Esophagus squamous epithelium (tissue), 4 donors: ENCODE measurements around the gene PRPF40B.

Source experiments
- POLR2A ChIP-seq, 4 donors: fragments of 450-650 bp; IDR thresholded peaks; one replicate each; pipeline ENCODE4 v1.6.1; 2017; ENCODE audit warnings: antibody characterized with exemption in 4 of 4, mild to moderate bottlenecking in 4 of 4, moderate library complexity in 3 of 4
- TF ChIP-seq, protein P1 (sequence below), 6 experiments: fragments of 450-650 bp in 4 of 6; fragments of 200-600 bp in 2 of 6; sonication (generic) in 2 of 6; IDR thresholded peaks; one replicate each; pipeline ENCODE4 v1.5.1; 2016 to 2019; ENCODE audit warnings: antibody characterized with exemption in 6 of 6, mild to moderate bottlenecking in 4 of 6, moderate library complexity in 4 of 6

- no peak for TF ChIP-seq POLR2A (IDR thresholded peaks at IDR 0.05)
- TF ChIP-seq, protein P1, sequence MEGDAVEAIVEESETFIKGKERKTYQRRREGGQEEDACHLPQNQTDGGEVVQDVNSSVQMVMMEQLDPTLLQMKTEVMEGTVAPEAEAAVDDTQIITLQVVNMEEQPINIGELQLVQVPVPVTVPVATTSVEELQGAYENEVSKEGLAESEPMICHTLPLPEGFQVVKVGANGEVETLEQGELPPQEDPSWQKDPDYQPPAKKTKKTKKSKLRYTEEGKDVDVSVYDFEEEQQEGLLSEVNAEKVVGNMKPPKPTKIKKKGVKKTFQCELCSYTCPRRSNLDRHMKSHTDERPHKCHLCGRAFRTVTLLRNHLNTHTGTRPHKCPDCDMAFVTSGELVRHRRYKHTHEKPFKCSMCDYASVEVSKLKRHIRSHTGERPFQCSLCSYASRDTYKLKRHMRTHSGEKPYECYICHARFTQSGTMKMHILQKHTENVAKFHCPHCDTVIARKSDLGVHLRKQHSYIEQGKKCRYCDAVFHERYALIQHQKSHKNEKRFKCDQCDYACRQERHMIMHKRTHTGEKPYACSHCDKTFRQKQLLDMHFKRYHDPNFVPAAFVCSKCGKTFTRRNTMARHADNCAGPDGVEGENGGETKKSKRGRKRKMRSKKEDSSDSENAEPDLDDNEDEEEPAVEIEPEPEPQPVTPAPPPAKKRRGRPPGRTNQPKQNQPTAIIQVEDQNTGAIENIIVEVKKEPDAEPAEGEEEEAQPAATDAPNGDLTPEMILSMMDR (IDR thresholded peaks at IDR 0.05), result no peak
Measured at GRCh38 chr12:49584591-49584990, 38.8 kb upstream of the PRPF40B start.
